ENCODE data around the gene YIPF2.

The YIPF2 gene

GRCh38 chr19:10911579-10912363 lies 16.7 kb downstream of the YIPF2 start:
- no peak overlapping the region for H3K4me3 Mint-ChIP-seq
- CTCF ChIA-PET, result no interaction called here
- H3K9me3 Mint-ChIP-seq, result no peaks in the 10 kb centered on the region
- no peak for DNase-seq
- H3K4me1 Mint-ChIP-seq, result no peaks in the 10 kb centered on the region
- H3K36me3 Mint-ChIP-seq, result peaks cover 13% of the 10 kb centered on the region
- H3K27ac Mint-ChIP-seq, result no peak overlapping the region
- H3K27me3 Mint-ChIP-seq, result no peaks in the 10 kb centered on the region

- no peaks in the 10 kb centered on the region for H3K4me1 Mint-ChIP-seq
- CTCF ChIA-PET, result no interaction called here
- no peaks in the 10 kb centered on the region for H3K27me3 Mint-ChIP-seq
- H3K27ac Mint-ChIP-seq, result no peak overlapping the region
- DNase-seq, result no peak
- no peak overlapping the region for H3K4me3 Mint-ChIP-seq
- no peaks in the 10 kb centered on the region for H3K9me3 Mint-ChIP-seq
- peaks cover 15% of the 10 kb centered on the region for H3K36me3 Mint-ChIP-seq
Observed at GRCh38 chr19:10908380-10908960, 20.0 kb downstream of the YIPF2 start.

DNA sequence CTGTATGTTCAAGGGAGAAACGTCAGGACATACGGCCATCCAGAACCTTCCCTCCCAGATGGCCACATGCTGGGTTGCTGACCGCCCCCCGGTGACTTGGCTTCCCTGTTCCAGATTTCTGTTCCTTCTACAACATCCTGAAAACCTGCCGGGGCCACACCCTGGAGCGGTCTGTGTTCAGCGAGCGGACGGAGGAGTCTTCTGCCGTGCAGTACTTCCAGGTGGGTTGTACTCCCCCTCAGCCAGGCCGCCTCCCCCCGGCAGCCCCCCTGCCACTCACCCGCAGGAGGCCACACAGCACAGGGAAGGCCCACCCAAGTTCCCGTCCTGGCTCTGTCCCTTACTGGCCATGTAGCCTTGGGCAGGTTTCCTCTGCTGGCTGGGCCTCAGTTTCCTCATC lies 20.5 kb downstream of the YIPF2 start:
- Mint-ChIP-seq H3K36me3 (peaks cover 19% of the 10 kb centered on the region), H3K4me3 (no peak overlapping the region), H3K9me3 (peaks cover 3% of the 10 kb centered on the region), H3K4me1 (no peaks in the 10 kb centered on the region), H3K27ac (no peak overlapping the region), H3K27me3 (no peaks in the 10 kb centered on the region)
- CTCF ChIA-PET, result no interaction called here
- no peak for DNase-seq

GRCh38 chr19:10899151-10899653 lies 29.2 kb downstream of the YIPF2 start:
- no peak for DNase-seq
- Mint-ChIP-seq H3K27me3 (no peaks in the 10 kb centered on the region), H3K9me3 (peaks cover 5% of the 10 kb centered on the region), H3K27ac (no peak overlapping the region), H3K36me3 (peaks cover 8% of the 10 kb centered on the region), H3K4me1 (peaks cover 16% of the 10 kb centered on the region), H3K4me3 (no peak overlapping the region)
- CTCF ChIA-PET, result no interaction called here

- CTCF ChIA-PET, result no interaction called here
- Mint-ChIP-seq H3K4me3 (no peak overlapping the region), H3K27me3 (no peaks in the 10 kb centered on the region), H3K4me1 (peaks cover 16% of the 10 kb centered on the region), H3K36me3 (peaks cover 5% of the 10 kb centered on the region), H3K27ac (no peak overlapping the region), H3K9me3 (peaks cover 5% of the 10 kb centered on the region)
- DNase-seq, result no peak
Observed at GRCh38 chr19:10898633-10899032, 29.8 kb downstream of the YIPF2 start.

GRCh38 chr19:10896851-10897526 lies 31.4 kb downstream of the YIPF2 start:
- no peak overlapping the region for H3K4me3 Mint-ChIP-seq
- no peaks in the 10 kb centered on the region for H3K27me3 Mint-ChIP-seq
- H3K9me3 Mint-ChIP-seq, result no peaks in the 10 kb centered on the region
- peak overlapping the region; percentile 67 for H3K27ac Mint-ChIP-seq
- CTCF ChIA-PET, result interaction anchor here (1.4 kb wide), 1 partner anchor 8 kb away, joined by 4 read pairs; no protein-coding TSS in a partner anchor
- no peaks in the 10 kb centered on the region for H3K36me3 Mint-ChIP-seq
- peak; percentile 35 for DNase-seq
- H3K4me1 Mint-ChIP-seq, result peaks cover 16% of the 10 kb centered on the region

- H3K27me3 Mint-ChIP-seq, result no peaks in the 10 kb centered on the region
- H3K27ac Mint-ChIP-seq, result peak overlapping the region; percentile 56
- H3K4me3 Mint-ChIP-seq, result no peak overlapping the region
- peaks cover 16% of the 10 kb centered on the region for H3K4me1 Mint-ChIP-seq
- no peak for DNase-seq
- CTCF ChIA-PET, result no interaction called here
- no peaks in the 10 kb centered on the region for H3K36me3 Mint-ChIP-seq
- no peaks in the 10 kb centered on the region for H3K9me3 Mint-ChIP-seq
Observed at GRCh38 chr19:10895920-10896319, 32.5 kb downstream of the YIPF2 start.

DNA sequence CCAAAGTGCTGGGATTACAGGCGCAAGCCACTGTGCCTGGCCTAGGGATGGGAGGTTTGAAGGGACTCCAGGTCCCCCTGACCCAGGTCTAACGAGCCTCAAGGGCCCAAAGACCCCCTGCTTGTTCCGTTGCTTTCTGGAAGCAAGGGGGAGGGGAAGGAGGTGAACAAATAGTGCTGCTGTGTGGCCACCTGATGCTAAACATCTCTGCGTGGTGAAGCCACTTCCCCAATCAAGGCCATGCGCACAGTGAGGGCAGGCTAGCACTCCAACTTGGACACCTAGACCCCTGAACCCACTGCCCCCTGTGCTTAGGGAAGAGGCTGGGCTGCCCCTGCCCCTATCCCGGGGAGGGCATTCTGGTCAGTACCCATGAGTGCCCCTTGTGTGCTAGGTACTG lies 33.1 kb downstream of the YIPF2 start:
- H3K9me3 Mint-ChIP-seq, result no peaks in the 10 kb centered on the region
- H3K27me3 Mint-ChIP-seq, result no peaks in the 10 kb centered on the region
- peak overlapping the region; percentile 56 for H3K27ac Mint-ChIP-seq
- no peak for DNase-seq
- CTCF ChIA-PET, result no interaction called here
- H3K4me3 Mint-ChIP-seq, result no peak overlapping the region
- H3K36me3 Mint-ChIP-seq, result no peaks in the 10 kb centered on the region
- peaks cover 16% of the 10 kb centered on the region for H3K4me1 Mint-ChIP-seq

- H3K4me1 Mint-ChIP-seq, result peaks cover 16% of the 10 kb centered on the region
- no peaks in the 10 kb centered on the region for H3K27me3 Mint-ChIP-seq
- DNase-seq, result no peak
- H3K4me3 Mint-ChIP-seq, result no peak overlapping the region
- no peak overlapping the region for H3K27ac Mint-ChIP-seq
- CTCF ChIA-PET, result no interaction called here
- no peaks in the 10 kb centered on the region for H3K36me3 Mint-ChIP-seq
- no peaks in the 10 kb centered on the region for H3K9me3 Mint-ChIP-seq
Observed at GRCh38 chr19:10894911-10895213, 33.6 kb downstream of the YIPF2 start.

DNA sequence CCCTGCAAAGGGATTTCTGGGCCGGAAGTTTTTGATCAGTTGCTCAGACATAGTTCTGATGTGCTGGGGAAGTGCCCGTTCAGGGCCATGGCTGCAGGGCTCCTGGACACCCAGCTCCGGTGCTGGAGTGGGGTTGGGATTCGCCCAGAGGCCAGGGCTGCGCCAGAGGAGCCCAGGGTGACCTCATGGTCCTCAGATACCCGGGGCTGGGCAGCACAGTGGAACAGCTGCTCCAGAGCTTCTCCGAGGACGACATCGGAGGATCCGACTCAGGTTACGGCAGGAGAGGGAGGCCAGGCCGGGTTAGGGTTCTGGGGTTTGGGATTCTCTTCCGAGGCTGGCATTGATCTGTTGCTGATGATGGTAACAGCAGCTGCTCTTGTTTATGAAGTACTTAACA lies 36.2 kb downstream of the YIPF2 start:
- no peak for DNase-seq
- H3K4me3 Mint-ChIP-seq, result no peak overlapping the region
- no peak overlapping the region for H3K27ac Mint-ChIP-seq
- no peaks in the 10 kb centered on the region for H3K27me3 Mint-ChIP-seq
- CTCF ChIA-PET, result interaction anchor here (0.7 kb wide), 1 partner anchor 44 kb away, joined by 3 read pairs; no protein-coding TSS in a partner anchor
- peaks cover 14% of the 10 kb centered on the region for H3K4me1 Mint-ChIP-seq
- no peaks in the 10 kb centered on the region for H3K36me3 Mint-ChIP-seq
- no peaks in the 10 kb centered on the region for H3K9me3 Mint-ChIP-seq

GRCh38 chr19:10891405-10892086 lies 36.9 kb downstream of the YIPF2 start:
- H3K4me3 Mint-ChIP-seq, result no peak overlapping the region
- no peak overlapping the region for H3K27ac Mint-ChIP-seq
- CTCF ChIA-PET, result no interaction called here
- DNase-seq, result no peak
- no peaks in the 10 kb centered on the region for H3K36me3 Mint-ChIP-seq
- H3K9me3 Mint-ChIP-seq, result no peaks in the 10 kb centered on the region
- no peaks in the 10 kb centered on the region for H3K27me3 Mint-ChIP-seq
- peaks cover 7% of the 10 kb centered on the region for H3K4me1 Mint-ChIP-seq

DNA sequence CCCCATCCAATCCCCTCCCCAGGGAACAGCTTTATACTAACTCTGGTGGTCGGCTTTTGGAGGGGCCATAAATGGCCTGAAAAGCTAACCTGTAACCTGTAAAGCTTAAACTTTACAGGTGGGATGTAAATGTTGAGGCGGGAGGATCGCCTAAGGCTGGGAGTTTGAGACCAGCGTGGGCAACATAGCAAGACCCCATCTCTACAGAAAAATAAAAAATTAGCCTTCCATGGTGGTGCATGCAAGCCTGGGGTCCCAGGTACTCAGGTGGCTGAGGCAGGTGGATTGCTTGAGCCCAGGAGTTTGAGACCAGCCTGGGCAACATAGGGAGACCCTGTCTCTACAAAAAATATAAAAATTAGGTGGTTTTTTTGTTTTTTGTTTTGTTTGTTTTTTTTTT lies 38.6 kb downstream of the YIPF2 start:
- H3K27ac Mint-ChIP-seq, result no peak overlapping the region
- no peak for DNase-seq
- no peaks in the 10 kb centered on the region for H3K27me3 Mint-ChIP-seq
- CTCF ChIA-PET, result interaction anchor here (0.6 to 1.6 kb wide), 2 partner anchors 7 to 47 kb away, joined by 4 to 6 read pairs; no protein-coding TSS in a partner anchor
- no peaks in the 10 kb centered on the region for H3K9me3 Mint-ChIP-seq
- no peaks in the 10 kb centered on the region for H3K36me3 Mint-ChIP-seq
- no peaks in the 10 kb centered on the region for H3K4me1 Mint-ChIP-seq
- H3K4me3 Mint-ChIP-seq, result no peak overlapping the region

DNA sequence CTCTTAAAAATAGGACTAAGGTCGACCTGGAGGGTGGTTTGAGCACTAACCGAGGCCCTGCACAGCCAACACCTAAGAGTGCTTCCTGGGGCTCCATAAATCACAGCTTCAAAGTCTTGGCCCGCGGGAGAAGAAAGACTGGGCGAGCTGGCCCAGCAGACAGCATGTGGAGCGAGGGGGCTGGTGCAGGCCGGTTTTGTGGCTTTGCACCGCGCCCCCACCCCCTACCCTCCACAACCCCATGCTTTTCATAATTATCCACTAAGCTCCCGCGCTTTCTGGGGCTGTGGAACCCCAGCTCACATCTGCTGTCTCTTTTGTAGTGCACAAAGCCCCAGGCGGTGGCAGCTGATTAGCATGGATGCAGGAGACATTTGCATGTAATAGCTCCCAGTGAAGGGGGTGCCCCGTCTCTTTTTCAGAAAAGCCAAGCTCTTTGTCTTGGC lies 40.0 kb downstream of the YIPF2 start:
- CTCF ChIA-PET, result interaction anchor here (1.5 to 1.9 kb wide), 3 partner anchors 9 to 30 kb away, joined by 4 read pairs; no protein-coding TSS in a partner anchor
- DNase-seq, result no peak
- Mint-ChIP-seq H3K9me3 (no peaks in the 10 kb centered on the region), H3K4me1 (no peaks in the 10 kb centered on the region), H3K27me3 (no peaks in the 10 kb centered on the region), H3K4me3 (no peak overlapping the region), H3K36me3 (no peaks in the 10 kb centered on the region), H3K27ac (no peak overlapping the region)
